ENCODE results near the gene AGTRAP. TPM values are rescaled to one million over a fixed set of nuclear protein-coding genes. Genes with fewer than 3 reads are reported as not detected.

AGTRAP gene
- total and polyA plus RNA-seq, 9 of the 15 experiments (the other 6 are each of a cell fraction or from before 2014, with no cell fraction given), result 26.8 to 105 (median 57.5) TPM

DNA sequence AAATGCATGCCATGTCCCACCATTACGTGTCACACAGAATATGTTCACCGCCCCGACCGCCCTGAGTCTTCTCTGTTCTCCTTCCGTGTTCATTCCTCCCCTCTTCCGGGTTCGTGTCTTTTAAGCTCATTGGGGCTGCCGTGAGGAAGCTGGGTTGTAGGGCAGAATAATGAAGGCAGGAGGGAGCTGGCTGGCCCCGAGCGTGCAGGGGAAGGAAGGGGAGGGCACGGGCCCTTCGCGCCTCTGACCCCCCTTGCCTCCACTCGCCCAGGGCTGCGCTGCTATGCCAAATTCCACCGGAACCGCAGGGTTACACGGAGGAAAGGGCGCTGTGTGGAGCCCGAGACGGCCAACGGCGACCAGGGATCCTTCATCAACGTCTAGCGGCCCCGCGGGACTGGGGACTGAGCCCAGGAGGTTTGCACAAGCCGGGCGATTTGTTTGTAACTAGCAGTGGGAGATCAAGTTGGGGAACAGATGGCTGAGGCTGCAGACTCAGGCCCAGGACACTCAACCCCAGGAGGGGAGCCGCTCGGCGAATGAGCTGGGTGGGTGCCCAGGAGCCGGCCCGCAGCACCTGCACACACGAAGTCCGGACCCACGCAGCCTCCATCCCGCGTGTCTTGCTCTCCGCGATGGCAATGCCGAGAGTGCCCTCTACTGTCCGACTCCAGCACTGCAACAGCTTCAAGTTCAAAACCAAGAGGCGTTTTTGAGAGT is 16.5 kb upstream of the AGTRAP start (continued):
- TF ChIP-seq, protein P1, sequence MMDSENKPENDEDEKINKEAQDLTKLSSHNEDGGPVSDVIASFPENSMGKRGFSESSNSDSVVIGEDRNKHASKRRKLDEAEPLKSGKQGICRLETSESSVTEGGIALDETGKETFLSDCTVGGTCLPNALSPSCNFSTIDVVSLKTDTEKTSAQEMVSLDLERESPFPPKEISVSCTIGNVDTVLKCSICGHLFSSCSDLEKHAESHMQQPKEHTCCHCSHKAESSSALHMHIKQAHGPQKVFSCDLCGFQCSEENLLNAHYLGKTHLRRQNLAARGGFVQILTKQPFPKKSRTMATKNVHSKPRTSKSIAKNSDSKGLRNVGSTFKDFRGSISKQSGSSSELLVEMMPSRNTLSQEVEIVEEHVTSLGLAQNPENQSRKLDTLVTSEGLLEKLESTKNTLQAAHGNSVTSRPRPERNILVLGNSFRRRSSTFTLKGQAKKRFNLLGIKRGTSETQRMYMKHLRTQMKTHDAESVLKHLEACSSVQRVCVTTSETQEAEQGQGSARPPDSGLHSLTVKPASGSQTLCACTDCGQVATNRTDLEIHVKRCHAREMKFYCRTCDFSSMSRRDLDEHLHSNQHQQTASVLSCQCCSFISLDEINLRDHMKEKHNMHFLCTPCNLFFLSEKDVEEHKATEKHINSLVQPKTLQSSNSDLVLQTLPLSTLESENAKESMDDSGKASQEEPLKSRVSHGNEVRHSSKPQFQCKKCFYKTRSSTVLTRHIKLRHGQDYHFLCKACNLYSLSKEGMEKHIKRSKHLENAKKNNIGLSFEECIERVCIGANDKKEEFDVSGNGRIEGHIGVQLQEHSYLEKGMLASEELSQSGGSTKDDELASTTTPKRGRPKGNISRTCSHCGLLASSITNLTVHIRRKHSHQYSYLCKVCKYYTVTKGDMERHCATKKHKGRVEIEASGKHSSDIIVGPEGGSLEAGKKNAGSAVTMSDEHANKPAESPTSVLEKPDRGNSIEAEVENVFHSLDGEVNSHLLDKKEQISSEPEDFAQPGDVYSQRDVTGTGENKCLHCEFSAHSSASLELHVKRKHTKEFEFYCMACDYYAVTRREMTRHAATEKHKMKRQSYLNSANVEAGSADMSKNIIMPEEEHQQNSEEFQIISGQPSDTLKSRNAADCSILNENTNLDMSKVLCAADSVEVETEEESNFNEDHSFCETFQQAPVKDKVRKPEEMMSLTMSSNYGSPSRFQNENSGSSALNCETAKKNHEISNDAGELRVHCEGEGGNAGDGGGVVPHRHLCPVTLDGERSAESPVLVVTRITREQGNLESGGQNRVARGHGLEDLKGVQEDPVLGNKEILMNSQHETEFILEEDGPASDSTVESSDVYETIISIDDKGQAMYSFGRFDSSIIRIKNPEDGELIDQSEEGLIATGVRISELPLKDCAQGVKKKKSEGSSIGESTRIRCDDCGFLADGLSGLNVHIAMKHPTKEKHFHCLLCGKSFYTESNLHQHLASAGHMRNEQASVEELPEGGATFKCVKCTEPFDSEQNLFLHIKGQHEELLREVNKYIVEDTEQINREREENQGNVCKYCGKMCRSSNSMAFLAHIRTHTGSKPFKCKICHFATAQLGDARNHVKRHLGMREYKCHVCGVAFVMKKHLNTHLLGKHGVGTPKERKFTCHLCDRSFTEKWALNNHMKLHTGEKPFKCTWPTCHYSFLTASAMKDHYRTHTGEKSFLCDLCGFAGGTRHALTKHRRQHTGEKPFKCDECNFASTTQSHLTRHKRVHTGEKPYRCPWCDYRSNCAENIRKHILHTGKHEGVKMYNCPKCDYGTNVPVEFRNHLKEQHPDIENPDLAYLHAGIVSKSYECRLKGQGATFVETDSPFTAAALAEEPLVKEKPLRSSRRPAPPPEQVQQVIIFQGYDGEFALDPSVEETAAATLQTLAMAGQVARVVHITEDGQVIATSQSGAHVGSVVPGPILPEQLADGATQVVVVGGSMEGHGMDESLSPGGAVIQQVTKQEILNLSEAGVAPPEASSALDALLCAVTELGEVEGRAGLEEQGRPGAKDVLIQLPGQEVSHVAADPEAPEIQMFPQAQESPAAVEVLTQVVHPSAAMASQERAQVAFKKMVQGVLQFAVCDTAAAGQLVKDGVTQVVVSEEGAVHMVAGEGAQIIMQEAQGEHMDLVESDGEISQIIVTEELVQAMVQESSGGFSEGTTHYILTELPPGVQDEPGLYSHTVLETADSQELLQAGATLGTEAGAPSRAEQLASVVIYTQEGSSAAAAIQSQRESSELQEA (IDR thresholded peaks at IDR 0.05; ENCODE audit: low read depth), result no peak
- TF ChIP-seq LEF1 (IDR thresholded peaks at IDR 0.05) (no peak), JUNB (CRISPR knock-in tag; conservative IDR thresholded peaks at IDR 0.05) (no peak), SAFB2 (IDR thresholded peaks at IDR 0.05; ENCODE audit: borderline replicate concordance, low read depth, low read length, severe bottlenecking) (no peak), POLR2AphosphoS5 (IDR thresholded peaks at IDR 0.05; ENCODE audit: control insufficient read depth, insufficient read depth, low read depth, low read length) (no peak), TCF7 (IDR thresholded peaks at IDR 0.05; ENCODE audit: borderline replicate concordance) (0 out of 2 replicates have a peak, but pooled peaks have one; percentile 38), ILK (tag; IDR thresholded peaks at IDR 0.05; ENCODE audit: borderline replicate concordance, low read depth) (no peak), ZZZ3 (IDR thresholded peaks at IDR 0.05) (no peak)
- TF ChIP-seq, protein P2, sequence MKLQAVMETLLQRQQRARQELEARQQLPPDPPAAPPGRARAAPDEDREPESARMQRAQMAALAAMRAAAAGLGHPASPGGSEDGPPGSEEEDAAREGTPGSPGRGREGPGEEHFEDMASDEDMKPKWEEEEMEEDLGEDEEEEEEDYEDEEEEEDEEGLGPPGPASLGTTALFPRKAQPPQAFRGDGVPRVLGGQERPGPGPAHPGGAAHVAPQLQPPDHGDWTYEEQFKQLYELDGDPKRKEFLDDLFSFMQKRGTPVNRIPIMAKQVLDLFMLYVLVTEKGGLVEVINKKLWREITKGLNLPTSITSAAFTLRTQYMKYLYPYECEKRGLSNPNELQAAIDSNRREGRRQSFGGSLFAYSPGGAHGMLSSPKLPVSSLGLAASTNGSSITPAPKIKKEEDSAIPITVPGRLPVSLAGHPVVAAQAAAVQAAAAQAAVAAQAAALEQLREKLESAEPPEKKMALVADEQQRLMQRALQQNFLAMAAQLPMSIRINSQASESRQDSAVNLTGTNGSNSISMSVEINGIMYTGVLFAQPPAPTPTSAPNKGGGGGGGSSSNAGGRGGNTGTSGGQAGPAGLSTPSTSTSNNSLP (IDR thresholded peaks at IDR 0.05; ENCODE audit: borderline replicate concordance, low read depth, low read length), result no peak
- TF ChIP-seq, protein P3, sequence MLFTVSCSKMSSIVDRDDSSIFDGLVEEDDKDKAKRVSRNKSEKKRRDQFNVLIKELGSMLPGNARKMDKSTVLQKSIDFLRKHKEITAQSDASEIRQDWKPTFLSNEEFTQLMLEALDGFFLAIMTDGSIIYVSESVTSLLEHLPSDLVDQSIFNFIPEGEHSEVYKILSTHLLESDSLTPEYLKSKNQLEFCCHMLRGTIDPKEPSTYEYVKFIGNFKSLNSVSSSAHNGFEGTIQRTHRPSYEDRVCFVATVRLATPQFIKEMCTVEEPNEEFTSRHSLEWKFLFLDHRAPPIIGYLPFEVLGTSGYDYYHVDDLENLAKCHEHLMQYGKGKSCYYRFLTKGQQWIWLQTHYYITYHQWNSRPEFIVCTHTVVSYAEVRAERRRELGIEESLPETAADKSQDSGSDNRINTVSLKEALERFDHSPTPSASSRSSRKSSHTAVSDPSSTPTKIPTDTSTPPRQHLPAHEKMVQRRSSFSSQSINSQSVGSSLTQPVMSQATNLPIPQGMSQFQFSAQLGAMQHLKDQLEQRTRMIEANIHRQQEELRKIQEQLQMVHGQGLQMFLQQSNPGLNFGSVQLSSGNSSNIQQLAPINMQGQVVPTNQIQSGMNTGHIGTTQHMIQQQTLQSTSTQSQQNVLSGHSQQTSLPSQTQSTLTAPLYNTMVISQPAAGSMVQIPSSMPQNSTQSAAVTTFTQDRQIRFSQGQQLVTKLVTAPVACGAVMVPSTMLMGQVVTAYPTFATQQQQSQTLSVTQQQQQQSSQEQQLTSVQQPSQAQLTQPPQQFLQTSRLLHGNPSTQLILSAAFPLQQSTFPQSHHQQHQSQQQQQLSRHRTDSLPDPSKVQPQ (CRISPR knock-in tag; IDR thresholded peaks at IDR 0.05; ENCODE audit: borderline replicate concordance), result no peak
- TF ChIP-seq, protein P4, sequence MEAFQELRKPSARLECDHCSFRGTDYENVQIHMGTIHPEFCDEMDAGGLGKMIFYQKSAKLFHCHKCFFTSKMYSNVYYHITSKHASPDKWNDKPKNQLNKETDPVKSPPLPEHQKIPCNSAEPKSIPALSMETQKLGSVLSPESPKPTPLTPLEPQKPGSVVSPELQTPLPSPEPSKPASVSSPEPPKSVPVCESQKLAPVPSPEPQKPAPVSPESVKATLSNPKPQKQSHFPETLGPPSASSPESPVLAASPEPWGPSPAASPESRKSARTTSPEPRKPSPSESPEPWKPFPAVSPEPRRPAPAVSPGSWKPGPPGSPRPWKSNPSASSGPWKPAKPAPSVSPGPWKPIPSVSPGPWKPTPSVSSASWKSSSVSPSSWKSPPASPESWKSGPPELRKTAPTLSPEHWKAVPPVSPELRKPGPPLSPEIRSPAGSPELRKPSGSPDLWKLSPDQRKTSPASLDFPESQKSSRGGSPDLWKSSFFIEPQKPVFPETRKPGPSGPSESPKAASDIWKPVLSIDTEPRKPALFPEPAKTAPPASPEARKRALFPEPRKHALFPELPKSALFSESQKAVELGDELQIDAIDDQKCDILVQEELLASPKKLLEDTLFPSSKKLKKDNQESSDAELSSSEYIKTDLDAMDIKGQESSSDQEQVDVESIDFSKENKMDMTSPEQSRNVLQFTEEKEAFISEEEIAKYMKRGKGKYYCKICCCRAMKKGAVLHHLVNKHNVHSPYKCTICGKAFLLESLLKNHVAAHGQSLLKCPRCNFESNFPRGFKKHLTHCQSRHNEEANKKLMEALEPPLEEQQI (IDR thresholded peaks at IDR 0.05), result no peak
